GM18519 (cell line): ENCODE measurements around the gene GUCY2D.
"Not testable (repeated sequence)": the region's sequence is repeated elsewhere in the genome, so short reads cannot be mapped to it uniquely, and the experiment has no call there.

Experiments
- ATAC-seq: cut with Tn5 transposase; IDR thresholded peaks from one replicate; pipeline ENCODE4 v1.9.1; 2021; ENCODE audit warnings: mild to moderate bottlenecking, moderate library complexity; ENCODE audit not compliant: unreplicated experiment, low FRiP score

GUCY2D gene

DNA sequence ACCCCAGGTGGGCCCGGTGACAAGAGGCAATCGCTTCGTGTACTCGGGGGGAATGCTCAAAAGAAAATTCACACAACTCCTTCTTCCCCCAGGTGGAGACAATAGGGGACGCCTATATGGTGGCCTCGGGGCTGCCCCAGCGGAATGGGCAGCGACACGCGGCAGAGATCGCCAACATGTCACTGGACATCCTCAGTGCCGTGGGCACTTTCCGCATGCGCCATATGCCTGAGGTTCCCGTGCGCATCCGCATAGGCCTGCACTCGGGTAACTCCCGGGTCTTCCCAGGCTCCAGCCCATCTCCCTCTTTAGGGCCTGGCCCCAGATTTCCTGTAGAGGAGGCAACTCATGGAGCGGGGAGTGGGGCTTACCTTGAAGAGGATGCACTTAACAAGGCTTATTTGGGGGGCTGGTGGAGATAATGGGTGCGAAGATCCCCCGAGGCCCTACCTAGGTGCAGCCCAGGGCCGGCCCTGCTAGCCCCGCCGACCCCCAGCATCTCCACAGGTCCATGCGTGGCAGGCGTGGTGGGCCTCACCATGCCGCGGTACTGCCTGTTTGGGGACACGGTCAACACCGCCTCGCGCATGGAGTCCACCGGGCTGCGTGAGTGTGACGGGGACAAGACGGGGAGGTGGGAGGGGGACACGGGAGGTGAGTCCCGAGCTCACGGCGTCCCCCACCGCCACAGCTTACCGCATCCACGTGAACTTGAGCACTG is 13.0 kb downstream of the GUCY2D start:
- ATAC-seq, result no peak

DNA sequence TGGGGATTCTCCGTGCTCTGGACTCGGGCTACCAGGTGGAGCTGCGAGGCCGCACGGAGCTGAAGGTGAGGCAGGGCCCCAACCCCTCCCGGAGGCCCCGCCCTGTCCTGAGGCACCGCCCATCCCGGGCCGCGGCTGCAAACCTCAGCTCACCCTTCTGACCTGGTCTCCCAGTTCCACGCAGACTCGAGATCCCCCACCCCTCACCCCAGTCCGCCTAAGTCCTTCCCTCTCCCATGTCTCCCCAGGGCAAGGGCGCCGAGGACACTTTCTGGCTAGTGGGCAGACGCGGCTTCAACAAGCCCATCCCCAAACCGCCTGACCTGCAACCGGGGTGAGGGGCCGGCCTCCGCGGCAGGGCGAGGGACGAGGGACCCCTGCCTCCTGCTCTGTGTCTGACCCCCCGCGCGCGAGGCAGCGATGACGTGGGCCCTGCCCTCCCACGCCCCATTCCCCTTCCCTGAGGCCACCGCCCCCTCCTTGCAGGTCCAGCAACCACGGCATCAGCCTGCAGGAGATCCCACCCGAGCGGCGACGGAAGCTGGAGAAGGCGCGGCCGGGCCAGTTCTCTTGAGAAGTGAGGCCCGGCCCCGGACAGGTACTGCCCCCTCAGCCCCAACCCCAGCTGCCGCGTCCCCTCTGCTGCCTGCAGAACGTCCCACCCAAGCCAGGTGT is 13.7 kb downstream of the GUCY2D start:
- no peak for ATAC-seq

DNA sequence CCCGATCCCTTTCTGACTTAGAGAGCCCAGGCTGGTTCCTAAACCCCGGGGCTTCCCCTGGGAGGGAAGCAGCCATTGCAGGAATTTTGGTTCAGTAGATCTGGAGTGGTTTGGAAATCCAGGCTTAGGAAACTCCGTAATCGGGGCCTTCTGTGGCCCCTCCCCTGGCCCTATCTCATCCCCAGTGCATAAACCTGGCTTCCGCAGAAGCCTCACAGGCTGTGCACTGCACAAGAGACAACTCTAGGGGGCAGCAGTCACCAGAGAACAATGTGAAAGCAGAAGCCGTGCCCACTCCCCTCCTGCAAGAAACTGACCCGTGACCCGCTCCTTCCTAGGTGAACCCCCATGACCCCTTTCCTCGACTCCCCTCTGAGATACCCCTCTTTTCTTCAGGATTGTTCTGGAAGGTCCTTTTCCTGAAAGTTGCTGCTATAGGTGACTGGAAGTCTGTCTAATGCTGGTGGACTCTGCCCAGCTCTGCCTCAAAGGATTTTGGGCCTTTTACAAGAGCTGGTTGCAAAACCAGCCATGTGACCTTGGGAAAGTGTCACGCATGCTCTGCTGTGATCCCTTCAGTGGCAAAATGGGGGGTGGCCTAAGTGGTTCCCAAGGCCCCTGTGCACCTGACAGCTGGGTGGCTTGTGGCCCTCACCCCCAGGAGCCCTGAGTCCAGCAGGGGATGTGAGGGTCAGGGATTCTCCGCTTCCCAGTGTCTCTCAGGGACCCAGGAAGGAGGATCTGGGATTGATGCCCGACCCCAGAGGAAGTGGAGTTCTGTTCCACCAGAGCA is 14.4 kb downstream of the GUCY2D start:
- ATAC-seq, result no peak

DNA sequence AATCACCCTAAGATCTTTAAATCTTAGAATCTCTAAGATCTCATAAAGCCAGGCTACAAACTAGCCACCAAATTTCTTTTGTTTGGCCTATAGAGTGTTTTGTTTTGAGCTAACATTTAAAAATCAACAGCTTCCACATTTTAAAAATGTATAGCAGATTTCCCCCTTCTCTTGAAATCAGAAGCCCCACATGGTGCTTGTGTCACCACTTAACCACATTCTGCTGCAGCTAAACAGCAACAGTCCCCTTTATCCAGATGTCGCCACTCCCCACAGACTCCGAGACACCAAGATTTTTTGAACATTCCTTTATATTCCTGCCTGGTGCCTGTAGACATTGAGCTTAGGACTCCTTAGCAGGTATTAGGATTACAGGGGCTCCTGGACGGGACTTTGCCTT is 16.0 kb downstream of the GUCY2D start:
- no peak for ATAC-seq

DNA sequence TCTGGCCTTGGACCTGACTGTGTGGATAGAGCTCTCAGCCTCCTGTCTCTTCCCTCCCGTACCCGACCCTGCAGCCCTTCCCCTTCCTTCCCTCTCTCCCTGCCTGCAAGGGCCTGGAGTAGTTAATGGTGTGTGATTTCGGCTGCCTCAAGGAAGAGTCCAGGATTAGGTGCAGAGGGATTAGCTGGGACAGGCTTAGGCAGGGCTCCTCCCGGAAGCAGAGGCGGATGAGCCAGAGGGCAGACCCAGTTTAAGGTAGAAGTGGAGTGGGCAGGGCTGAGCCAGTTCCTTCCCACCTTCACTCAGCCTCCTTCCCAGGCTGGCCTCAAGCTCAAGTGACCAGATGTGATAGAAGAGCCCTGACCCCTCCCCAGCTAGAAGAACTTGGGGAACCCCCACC is 16.8 kb downstream of the GUCY2D start:
- no peak for ATAC-seq

DNA sequence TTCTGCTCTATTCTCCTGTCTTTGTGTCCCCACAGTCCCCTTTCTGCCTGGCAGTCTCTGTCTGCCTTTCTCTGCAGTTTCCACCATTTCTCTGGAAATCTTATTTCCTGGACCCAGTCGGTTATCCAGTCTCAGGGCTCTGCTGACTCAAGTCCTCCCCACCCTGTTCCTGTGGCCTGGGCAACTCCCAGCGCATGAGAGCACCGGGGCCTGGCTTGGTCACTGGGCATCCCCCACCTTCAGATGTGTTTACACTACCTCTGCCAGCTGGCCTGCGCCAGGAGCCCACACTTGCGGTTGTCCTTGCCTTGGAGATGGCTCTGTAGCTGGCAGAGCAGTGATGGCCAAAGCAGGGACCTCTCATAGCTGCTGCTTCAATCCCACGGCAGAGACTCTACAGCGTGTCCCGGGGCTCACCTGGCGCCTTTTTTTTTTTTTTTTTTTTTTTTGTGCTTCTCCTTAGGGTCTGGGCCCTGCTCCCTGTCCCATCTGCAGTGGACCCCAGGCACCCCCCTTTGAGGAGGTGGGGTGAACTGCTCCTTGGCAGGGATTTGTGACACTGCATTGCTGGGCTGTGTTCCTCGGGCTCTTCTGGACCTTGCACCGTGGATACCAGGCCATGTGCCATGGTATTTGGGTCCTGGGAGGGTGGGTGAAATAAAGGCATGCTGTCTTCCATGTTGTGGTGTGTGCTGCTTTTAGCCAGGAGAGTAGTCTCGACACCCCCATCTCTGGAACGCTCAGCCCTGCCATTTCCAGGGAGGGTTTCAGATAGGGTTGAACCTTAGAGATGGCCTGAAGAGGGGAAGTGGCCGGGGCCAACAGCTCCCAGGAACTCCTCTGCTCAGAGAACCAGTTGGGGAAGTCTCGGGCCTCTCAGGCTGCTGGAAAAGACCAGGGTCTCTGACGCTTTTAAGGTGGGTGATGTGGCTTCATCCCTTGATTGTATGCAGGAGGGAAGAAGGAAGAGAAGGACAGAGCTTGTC is 17.5 kb downstream of the GUCY2D start:
- ATAC-seq, result no peak

DNA sequence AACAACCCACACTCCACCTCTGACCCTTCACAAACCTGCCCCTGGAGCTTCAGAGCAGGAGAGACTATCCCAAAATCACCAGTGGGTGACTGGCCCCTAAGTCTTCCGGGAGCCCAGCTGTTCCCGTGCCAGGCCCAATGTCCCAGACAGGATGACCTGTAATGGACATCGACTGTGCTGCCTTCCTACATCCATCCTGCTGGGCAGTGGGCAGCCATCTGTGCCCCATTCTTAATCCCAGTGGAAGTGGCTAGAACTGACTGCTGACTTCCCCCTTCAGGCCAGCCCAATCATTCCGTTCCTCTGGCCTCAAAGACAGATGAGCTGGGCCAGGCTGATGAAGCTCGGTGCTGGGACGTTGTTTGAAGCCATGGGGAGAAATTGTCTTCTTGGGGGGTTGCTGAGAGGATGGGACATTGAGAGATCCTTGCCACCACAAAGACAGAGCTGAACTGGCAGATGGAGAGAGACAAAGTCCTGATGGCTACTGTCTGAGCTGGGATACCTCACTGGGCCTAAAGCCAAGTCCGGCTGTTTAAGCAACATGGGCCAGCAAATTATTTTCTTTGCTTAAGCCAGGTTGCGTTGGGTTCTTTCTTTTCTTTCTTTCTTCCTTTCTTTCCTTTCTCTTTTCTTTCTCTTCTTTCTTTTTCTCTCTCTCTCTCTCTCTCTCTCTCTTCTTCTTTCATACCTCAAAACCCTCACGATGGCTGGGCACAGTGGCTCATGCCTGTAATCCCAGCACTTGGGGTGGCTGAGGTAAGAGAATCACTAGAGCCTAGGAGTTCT is 18.6 kb downstream of the GUCY2D start:
- ATAC-seq, result no peak

DNA sequence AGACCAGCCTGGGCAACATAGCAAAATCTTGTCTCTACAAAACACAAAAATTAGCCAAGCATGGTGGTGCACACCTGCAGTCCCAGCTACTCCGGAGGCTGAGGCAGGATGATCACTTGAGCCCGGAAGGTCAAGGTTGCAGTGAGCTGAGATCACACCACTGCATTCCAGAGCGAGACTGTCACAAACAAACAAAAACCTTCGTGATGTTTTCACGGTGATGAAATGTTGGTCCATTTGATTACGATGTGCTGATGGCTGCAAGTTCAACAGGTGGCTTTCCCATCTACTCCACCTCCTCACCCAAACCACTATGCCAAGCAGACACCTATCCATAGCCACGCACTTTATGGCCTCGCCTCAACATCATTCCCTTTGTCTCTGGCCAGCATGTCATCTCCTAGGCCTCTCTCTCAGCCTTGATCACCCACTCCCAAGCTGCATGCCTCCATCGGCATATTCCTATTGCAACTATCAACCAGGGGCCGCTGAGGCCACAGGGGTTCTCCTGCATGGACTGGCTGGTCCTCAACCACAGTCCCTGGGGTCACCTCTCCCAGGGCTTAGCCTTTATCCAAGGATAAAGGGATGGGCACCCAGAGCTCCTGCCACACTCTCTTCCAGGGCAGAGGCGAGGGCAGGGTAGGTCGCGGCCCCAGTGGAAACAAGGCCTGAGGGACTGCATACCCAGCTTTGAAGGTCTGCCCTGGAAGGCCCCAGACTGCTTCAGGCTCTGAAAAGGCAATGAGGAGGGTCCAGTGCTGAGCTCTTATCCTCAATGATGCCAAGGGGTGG is 19.3 kb downstream of the GUCY2D start:
- no peak for ATAC-seq

DNA sequence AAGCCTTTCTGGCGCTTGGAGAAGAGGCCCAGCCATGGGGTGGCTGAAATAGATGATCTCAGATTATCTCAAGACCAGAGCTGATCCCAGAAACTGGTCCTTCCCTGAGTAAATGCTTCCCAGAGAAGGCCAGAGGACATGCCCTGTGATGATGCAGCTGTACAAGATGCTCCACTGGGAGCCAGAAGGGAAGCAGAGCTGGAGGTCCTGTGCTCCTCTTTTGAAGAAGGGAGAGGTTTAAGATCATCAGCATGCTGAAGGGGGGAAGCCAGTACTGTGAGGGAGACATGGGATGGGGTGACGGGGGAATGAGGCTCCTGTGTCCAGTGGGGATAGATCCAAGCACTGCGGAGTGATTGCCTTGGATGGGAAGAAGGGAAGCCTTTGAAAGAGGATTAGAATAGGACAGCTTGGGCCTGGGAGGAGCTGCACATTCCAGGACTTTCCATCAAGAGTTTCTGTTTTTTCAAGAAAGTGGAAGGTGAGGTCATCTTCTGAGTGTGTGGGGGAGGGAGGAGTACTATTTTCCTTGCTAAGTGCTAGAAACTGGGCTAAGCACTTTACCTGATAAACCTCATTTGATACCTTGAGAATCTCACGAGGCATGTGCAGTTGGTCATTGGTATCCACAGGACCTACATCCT is 20.1 kb downstream of the GUCY2D start:
- ATAC-seq, result no peak

DNA sequence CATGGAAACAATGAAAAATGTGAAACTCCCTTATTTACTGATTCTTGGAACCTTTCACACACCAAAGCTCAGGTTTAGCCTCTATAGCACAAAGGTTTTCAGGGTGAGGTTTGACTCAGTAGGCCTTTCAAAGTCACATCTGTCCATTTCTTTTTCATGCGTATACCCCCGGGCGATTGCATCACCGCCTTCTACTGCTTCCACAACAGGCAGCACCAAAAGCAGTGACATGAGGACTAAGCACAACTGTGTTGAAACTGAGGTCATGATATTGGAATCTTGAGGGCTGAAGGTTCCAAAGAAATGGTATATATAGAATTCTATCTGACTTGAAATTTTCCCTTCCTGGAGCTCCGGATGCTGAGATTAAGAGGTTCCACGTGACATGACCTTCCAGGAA is 21.7 kb downstream of the GUCY2D start:
- ATAC-seq, result not testable (repeated sequence)

DNA sequence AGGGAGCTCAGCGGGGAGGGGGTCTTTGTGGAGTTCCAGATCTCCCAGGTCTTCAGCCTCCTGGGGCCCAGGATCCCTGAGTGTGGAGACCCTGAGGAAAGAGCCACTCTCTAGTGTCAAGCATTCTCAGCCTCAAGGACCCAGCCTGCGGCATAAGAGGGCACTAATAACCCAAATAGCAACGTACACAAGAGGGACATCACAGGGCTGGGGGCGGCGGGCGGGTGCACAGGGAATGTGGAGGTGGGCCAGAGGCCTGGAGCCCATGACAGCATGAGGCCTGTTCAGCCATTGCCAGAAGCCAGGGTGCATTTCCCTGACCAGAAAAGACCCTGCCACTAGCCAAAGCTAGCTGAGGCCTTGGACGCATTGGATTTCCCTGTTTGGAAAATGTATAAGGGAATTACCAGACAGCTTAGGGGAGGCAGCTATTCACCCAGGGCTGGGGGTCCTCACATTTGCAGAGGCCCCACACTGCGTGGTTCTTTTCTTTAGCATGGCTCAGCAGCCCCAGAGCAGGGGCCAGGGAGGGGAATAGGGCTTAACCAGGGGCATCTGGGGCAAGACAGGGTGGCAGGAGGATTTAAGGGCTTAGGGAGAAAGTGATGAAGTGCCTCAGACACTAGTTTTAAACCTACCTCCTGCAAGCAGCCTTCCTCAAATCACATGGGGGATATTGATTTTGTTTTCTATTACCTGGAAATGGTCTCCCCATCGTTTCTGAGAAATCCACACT is 22.9 kb downstream of the GUCY2D start:
- no peak for ATAC-seq

DNA sequence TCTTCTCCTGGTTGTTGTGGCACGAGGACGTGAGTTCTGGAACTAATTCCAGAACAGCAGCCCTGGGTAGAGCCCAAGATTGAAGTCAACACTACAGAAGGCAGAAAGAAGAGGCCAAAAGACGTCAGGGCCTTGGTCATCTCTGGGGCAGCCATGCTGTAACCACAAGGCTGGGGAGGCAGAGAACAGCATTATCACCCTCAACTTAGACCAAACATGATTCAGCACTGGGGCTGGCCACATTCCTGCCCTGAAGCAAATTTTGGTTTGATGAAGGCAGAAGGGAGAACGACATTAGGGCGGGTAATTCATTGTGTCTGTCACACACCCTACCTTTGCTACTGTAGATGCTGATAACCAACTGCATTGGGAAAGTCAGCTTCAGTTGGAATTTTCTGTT is 26.7 kb downstream of the GUCY2D start:
- no peak for ATAC-seq

DNA sequence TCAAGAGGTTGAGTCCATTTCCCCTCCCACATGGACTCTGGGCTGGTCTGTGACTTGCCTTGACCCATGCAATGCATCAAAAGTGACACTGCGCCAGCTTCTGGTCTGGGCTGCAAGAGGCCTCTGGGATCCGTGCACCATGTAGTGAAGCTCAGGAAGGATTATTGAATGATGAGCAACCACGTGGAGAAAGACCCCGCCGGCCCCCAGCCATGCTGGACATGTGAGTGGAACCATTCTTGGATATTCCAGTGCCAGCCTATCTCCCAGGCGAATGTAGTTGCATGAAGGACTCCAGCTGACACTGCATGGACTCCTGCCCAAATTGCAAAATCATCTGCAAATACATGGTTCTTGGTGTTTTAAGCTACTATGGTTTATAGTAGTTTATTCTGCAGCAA is 28.8 kb downstream of the GUCY2D start:
- no peak for ATAC-seq

DNA sequence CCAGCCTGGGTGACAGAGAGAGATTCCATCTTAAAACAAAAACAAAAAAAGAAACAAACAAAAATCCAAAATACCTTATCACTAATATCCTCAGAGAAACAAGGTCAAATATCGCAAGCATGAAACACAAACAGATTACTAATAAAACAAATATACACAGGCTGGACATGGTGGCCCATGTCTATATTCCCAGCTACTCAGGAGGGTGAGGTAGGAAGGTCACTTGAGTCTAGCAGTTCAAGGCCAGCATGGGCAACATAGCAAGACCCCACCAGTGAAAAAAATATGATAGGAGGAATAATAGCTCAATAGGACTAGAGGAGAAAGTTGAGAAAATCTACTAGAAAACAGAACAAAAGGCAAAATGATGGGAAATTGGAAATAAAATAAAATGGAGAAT is 29.5 kb downstream of the GUCY2D start:
- no peak for ATAC-seq

DNA sequence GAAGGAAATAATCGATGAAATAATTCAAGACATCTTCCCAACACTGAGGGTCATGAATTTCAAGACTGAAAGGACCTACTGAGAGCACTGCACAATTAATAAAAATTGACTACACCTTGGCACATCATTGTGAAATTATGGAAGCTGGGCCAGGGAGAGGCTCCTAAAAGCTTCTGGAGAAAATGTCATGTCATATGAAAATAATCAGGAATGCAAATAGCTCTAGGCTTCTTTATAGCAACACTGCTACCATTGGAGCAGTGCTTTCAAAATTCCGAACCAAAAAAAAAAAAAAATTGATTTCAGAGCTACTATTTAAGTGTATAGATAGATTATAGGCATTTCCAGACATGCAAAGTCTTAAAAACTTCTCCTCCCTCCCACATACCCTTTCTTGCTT is 30.0 kb downstream of the GUCY2D start:
- no peak for ATAC-seq

DNA sequence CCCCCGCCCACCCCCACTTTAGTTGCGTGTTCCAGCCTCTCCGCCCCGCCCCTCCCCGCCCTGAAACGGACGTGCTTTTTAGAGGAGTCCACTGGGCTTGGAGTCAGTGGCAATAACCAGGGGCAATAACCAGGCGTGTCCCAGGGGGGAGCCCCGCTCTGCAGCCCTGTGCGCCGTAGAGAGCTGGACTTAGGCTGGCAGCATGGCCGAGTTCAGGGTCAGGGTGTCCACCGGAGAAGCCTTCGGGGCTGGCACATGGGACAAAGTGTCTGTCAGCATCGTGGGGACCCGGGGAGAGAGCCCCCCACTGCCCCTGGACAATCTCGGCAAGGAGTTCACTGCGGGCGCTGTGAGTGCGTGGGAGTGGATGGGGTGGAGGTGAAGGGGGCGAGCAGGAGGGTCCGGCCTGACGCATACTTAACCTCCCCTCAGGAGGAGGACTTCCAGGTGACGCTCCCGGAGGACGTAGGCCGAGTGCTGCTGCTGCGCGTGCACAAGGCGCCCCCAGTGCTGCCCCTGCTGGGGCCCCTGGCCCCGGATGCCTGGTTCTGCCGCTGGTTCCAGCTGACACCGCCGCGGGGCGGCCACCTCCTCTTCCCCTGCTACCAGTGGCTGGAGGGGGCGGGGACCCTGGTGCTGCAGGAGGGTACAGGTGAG is 36.7 kb downstream of the GUCY2D start, which contains the start of gene ALOX15B:
Gene ALOX15B, plus strand, starts transcription at position 106 of the 657 bp plus-strand sequence. Its CDS starts 97 bp downstream, at position 203.
- ATAC-seq, result no peak

DNA sequence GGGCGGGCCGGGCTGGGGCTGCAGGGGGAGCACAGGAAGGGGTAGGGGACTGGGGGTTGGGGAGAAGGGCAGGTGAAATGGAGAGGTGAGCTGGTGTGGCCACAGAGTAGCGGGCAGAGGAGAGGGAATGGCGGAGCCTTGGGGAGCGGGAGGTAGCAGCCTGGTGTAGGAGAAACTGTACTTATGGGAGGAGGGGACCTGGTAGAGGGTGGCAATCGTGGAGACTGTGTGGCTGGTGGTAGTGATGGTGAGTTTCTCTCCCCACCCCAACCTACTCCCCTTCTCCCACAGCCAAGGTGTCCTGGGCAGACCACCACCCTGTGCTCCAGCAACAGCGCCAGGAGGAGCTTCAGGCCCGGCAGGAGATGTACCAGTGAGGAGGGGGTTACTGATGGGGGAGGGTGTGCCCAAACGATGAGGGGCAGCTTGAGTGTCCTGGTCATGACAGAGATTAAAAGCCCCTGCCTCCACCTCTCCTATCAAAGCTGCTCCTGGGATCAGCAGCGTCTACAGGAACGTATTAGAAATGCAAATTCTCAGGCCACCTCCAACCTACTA is 37.3 kb downstream of the GUCY2D start:
- ATAC-seq, result no peak
